Liver (tissue), 9 donors: ENCODE measurements around the gene MICAL3. TPM values are rescaled to one million over a fixed set of nuclear protein-coding genes. Genes with fewer than 3 reads are reported as not detected.

ENCODE experiments used
- DNase-seq: peaks from one replicate; pipeline ENCODE4 v3.0.0-alpha.2; 2017; ENCODE audit warnings: low spot score
- H3K27ac ChIP-seq, 2 donors: one replicate each; pipeline ENCODE4 v1.7.0; 2013; ENCODE audit warnings: inconsistent platforms in 2 of 2, low read length in 2 of 2, control low read depth in 1 of 2, low read depth in 1 of 2, mild to moderate bottlenecking in 1 of 2
- H3K27me3 ChIP-seq, 4 donors: one replicate each; pipeline versions ENCODE4 v1.6.1 to v1.7.0; 2013; ENCODE audit warnings: low read length in 3 of 4, inconsistent platforms in 1 of 4, mild to moderate bottlenecking in 1 of 4, moderate library complexity in 1 of 4; ENCODE audit not compliant: control insufficient read depth in 4 of 4, insufficient read depth in 4 of 4
- H3K36me3 ChIP-seq, 4 donors: one replicate each; pipeline versions ENCODE4 v1.6.1 to v1.7.0; 2013; ENCODE audit warnings: low read length in 3 of 4, mild to moderate bottlenecking in 3 of 4, low read depth in 1 of 4, moderate library complexity in 1 of 4; ENCODE audit not compliant: control insufficient read depth in 4 of 4, insufficient read depth in 3 of 4
- H3K4me1 ChIP-seq, 4 donors: one replicate each; pipeline versions ENCODE4 v1.6.1 to v1.7.0; 2013; ENCODE audit warnings: low read length in 3 of 4, mild to moderate bottlenecking in 3 of 4, moderate library complexity in 1 of 4; ENCODE audit not compliant: control insufficient read depth in 4 of 4, insufficient read depth in 4 of 4
- H3K4me3 ChIP-seq, 3 donors: one replicate each; pipeline versions ENCODE4 v1.6.1 to v1.7.0; 2013; ENCODE audit warnings: low read length in 3 of 3, control low read depth in 1 of 3, low read depth in 1 of 3, mild to moderate bottlenecking in 1 of 3
- H3K9ac ChIP-seq, 2 donors: one replicate each; pipeline ENCODE4 v1.7.0; 2013; ENCODE audit warnings: low read length in 2 of 2, mild to moderate bottlenecking in 2 of 2, moderate library complexity in 2 of 2, control low read depth in 1 of 2, low read depth in 1 of 2
- H3K9me3 ChIP-seq, 4 donors: one replicate each; pipeline versions ENCODE4 v1.6.1 to v1.7.0; 2013; ENCODE audit warnings: low read length in 3 of 4; ENCODE audit not compliant: control insufficient read depth in 4 of 4
- EGR1 ChIP-seq, 2 donors: IDR thresholded peaks; 2 replicates each; pipeline ENCODE4 v1.6.1; 2016 to 2018; ENCODE audit warnings: antibody characterized with exemption in 2 of 2, low read depth in 2 of 2
- FOXA1 ChIP-seq: IDR thresholded peaks from 2 replicates; pipeline ENCODE4 v1.6.1; 2016; ENCODE audit warnings: antibody characterized with exemption
- FOXA2 ChIP-seq: IDR thresholded peaks from 2 replicates; pipeline ENCODE4 v1.6.1; 2016; ENCODE audit warnings: antibody characterized with exemption
- GABPA ChIP-seq, 2 donors: IDR thresholded peaks in 1 of 2; conservative IDR thresholded peaks in 1 of 2; 2 replicates each; pipeline ENCODE4 v1.6.1; 2016; ENCODE audit warnings: antibody characterized with exemption in 2 of 2, mild to moderate bottlenecking in 1 of 2, moderate library complexity in 1 of 2
- HNF4G ChIP-seq: IDR thresholded peaks from 2 replicates; pipeline ENCODE4 v1.6.1; 2016; ENCODE audit warnings: antibody characterized with exemption
- JUND ChIP-seq, 2 donors: IDR thresholded peaks; 2 replicates each; pipeline ENCODE4 v1.6.1; 2016; ENCODE audit warnings: antibody characterized with exemption in 2 of 2
- SP1 ChIP-seq: IDR thresholded peaks from 2 replicates; pipeline ENCODE4 v1.6.1; 2018; ENCODE audit warnings: antibody characterized with exemption, mild to moderate bottlenecking
- YY1 ChIP-seq: IDR thresholded peaks from 2 replicates; pipeline ENCODE4 v1.6.1; 2016; ENCODE audit warnings: antibody characterized with exemption, mild to moderate bottlenecking
- WGBS: extraction: QIAGEN DNeasy Blood & Tissue Kit; methylation state at CpG from one replicate; pipeline ENCODE4 v1.1.7; 2013; 5-methylcytosine and 5-hydroxymethylcytosine counted together
- polyA plus RNA-seq, 2 donors: library from polyadenylated mRNA; stranded (reverse) in 1 of 2; unstranded in 1 of 2; fragments of 200-250 nt in 1 of 2; fragments of >200 nt in 1 of 2; fragmentation: Nextera tagmentation in 1 of 2; extraction: Ambion mirVana in 1 of 2; gene quantifications; one replicate each; pipeline versions ENCODE4 v1.2.1 to v1.2.3, GENCODE V29; 2013 to 2015
- total RNA-seq, 2 donors: library from RNA; depleted of rRNA; stranded (reverse); fragments of >200 nt; gene quantifications; one replicate each; pipeline ENCODE4 v1.2.3, GENCODE V29; 2014
- TF ChIP-seq, protein P1 (sequence below): fragments of 150-350 bp; IDR thresholded peaks from 2 replicates; pipeline ENCODE4 v1.5.1; 2017; ENCODE audit warnings: improper control_type of control experiment, low read depth, low read length; ENCODE audit not compliant: missing input control
- donor health status: healthy.
- donor health status: healthy.
- donor health status: healthy.
- donor health status: healthy.
- donor health status: healthy.

The MICAL3 gene
- total and polyA plus RNA-seq, 4 donors = 6.4 to 38.4 (median 23.4) TPM

DNA sequence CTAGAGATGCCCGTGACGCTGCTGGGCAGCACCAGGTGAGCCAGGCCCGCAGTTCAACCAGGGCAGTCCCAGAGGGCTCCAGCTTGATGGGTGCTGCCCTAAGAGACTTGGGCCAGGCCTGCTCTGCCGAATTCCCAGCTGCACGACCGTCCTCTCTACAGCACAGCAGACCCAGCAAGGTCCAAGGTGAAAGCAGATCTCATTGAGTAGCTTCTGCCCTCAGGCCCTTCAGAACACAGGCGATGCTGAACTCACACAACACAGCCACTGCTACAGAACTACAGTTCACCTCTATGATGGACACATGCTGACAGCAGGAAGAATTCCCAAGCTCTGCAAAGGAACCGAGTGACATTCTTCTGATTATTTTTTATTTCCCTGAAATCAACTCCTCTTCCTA, 81.6 kb downstream of the MICAL3 start:
- Histone ChIP-seq H3K9ac (no peak overlapping the region), H3K36me3 (no peaks in the 10 kb centered on the region), H3K9me3 (no peaks in the 10 kb centered on the region), H3K4me3 (no peak overlapping the region), H3K4me1 (peaks cover 5 to 18% (median 12%) of the 10 kb centered on the region in 4 donors), H3K27me3 (no peaks in the 10 kb centered on the region), H3K27ac (no peak overlapping the region)
- no peak for TF ChIP-seq EGR1 (IDR thresholded peaks at IDR 0.05; ENCODE audit: low read depth in 2 of 2)
- 95% methylated on average over 8 of the region's 8 CpGs for WGBS
- no peak for DNase-seq

DNA sequence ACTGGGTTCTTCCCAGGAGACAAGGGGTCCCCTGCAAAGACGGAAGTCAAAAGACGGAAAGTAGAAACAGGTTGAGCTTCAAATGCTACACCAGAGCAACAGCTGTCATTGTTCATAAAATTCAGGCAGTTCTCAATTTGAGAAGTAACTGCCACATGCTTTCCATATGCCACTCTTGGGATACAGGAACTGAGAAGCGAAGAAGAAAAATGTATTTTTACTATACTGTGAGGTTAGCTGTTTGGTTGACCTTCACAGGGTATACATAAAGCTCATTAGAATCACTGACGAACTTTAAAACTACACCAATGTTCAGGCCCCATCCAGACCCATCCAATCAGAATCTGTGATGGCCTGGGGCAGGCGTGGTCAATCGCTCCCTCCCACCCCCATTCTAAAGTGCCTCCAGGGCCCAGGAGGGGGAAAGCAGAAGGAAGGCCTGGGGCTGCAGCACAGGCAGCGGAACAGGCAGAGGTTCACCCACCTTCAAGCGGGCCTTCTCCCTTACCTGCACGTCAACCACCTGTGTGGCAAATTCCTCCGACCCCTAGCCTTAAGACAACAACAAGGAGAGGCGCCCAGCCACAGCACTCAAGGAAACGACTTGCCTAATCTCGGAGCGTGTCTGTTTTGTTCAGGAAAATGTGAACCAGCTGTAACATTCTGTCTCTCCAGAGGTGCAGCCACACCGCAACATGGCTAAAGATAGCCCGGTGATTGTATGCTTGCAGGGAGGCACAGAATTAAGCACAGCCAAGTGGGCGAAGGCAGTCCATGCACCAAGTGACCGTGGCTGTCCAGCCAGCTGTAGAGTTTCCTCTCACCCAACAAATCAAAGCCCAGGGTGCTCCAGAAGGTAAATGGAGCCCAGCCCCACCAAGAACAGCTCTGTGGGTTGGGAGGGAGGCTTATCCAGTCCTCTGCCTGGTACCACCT, 82.6 kb downstream of the MICAL3 start:
- Histone ChIP-seq H3K9ac (no peak overlapping the region), H3K4me1 (peaks cover 5 to 20% (median 12%) of the 10 kb centered on the region in 4 donors), H3K9me3 (no peaks in the 10 kb centered on the region), H3K4me3 (no peak overlapping the region), H3K27me3 (no peaks in the 10 kb centered on the region), H3K36me3 (no peaks in the 10 kb centered on the region), H3K27ac (no peak overlapping the region)
- WGBS = 95% methylated on average over 18 of the region's 18 CpGs
- TF ChIP-seq HNF4G = no peak
- TF ChIP-seq, protein P1, sequence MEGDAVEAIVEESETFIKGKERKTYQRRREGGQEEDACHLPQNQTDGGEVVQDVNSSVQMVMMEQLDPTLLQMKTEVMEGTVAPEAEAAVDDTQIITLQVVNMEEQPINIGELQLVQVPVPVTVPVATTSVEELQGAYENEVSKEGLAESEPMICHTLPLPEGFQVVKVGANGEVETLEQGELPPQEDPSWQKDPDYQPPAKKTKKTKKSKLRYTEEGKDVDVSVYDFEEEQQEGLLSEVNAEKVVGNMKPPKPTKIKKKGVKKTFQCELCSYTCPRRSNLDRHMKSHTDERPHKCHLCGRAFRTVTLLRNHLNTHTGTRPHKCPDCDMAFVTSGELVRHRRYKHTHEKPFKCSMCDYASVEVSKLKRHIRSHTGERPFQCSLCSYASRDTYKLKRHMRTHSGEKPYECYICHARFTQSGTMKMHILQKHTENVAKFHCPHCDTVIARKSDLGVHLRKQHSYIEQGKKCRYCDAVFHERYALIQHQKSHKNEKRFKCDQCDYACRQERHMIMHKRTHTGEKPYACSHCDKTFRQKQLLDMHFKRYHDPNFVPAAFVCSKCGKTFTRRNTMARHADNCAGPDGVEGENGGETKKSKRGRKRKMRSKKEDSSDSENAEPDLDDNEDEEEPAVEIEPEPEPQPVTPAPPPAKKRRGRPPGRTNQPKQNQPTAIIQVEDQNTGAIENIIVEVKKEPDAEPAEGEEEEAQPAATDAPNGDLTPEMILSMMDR = no peak
- no peak for DNase-seq

DNA sequence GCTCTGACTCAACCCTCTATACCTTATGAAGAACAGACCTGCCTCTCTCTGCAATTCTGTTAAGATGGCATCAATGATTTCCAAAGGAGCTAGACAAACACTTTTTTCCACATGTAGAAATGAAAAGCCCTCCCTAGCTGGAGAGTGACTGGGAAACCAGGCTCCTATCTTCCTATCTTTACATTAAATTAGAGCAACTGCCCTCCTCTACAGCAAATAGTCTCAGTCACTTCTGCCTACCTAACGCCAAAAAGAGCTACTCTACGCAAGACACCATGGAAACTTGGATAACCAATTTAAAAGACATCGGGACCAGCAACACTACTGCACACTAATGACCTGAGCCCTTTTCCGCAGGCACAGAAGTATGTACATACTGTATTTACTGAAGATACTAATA, 84.8 kb downstream of the MICAL3 start:
- peaks cover 5 to 20% (median 12%) of the 10 kb centered on the region in 4 donors for H3K4me1 ChIP-seq
- over 99% methylated on average over 4 of the region's 4 CpGs for WGBS
- H3K4me3 ChIP-seq = no peak overlapping the region
- H3K9ac ChIP-seq = no peak overlapping the region
- H3K36me3 ChIP-seq = no peaks in the 10 kb centered on the region
- H3K9me3 ChIP-seq = no peaks in the 10 kb centered on the region
- TF ChIP-seq JUND (IDR thresholded peaks at IDR 0.05) (no peak), SP1 (no peak), YY1 (no peak), GABPA (IDR thresholded peaks at IDR 0.05 in 1 of 2, conservative IDR thresholded peaks at IDR 0.05 in 1 of 2) (no peak), FOXA1 (no peak)
- no peaks in the 10 kb centered on the region for H3K27me3 ChIP-seq
- H3K27ac ChIP-seq = no peak overlapping the region
- no peak for DNase-seq

DNA sequence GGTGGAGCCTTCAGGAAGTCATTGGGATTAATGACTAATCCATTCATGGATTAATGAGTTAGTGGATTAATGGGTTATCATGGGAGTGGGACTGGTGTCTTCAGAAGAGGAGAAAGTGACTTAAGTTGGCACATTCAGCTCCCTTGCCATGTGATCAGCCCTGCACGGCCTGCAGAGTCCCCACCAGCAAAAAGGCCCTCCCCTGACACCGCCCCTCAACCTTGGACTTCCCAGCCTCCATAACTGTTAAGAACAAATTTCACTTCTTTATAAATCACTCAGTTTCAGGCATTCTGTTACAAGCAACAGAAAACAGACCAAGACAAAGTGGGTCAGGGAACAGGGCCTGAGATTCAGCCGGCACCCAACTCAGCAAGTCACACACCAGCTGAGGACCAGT, 85.3 kb downstream of the MICAL3 start:
- Histone ChIP-seq H3K36me3 (no peaks in the 10 kb centered on the region), H3K27me3 (no peaks in the 10 kb centered on the region), H3K27ac (no peak overlapping the region), H3K9ac (no peak overlapping the region), H3K4me1 (peaks cover 5 to 20% (median 12%) of the 10 kb centered on the region in 4 donors), H3K4me3 (no peak overlapping the region), H3K9me3 (no peaks in the 10 kb centered on the region)
- no peak for DNase-seq
- 86% methylated on average over 3 of the region's 3 CpGs for WGBS
- no peak for TF ChIP-seq FOXA2
- TF ChIP-seq, protein P1 = no peak
